Adrenal gland (tissue), 12 donors: ENCODE data around the gene RFX1. TPM values are rescaled to one million over a fixed set of nuclear protein-coding genes. Genes with fewer than 3 reads are reported as not detected.

Experiments used
- DNase-seq, 7 donors: peaks; one replicate each; pipeline ENCODE4 v3.0.0-alpha.2; 2019 to 2020
- H3K27ac ChIP-seq, 5 donors: fragments of 200-600 bp; sonication (generic) in 4 of 5; 1 replicate in 3 of 5; 2 replicates in 2 of 5; pipeline versions ENCODE4 v1.5.1 to v1.8.0; 2016 to 2020; ENCODE audit warnings: mild to moderate bottlenecking in 1 of 5
- H3K27me3 ChIP-seq: fragments of 200-600 bp; 2 replicates; pipeline ENCODE4 v1.8.0; 2021
- H3K36me3 ChIP-seq, 2 donors: fragments of 200-600 bp; replicated peaks in 1 of 2; 1 replicate in 1 of 2; 2 replicates in 1 of 2; pipeline versions ENCODE4 v1.5.1 to v1.8.0; 2018 to 2022
- H3K4me1 ChIP-seq, 2 donors: fragments of 200-600 bp; replicated peaks in 1 of 2; 1 replicate in 1 of 2; 2 replicates in 1 of 2; pipeline versions ENCODE4 v1.5.1 to v1.8.0; 2018 to 2021
- H3K4me3 ChIP-seq, 4 donors: fragments of 200-600 bp; sonication (generic) in 3 of 4; one replicate each; pipeline ENCODE4 v1.5.1; 2016 to 2018
- H3K9me3 ChIP-seq, 3 donors: fragments of 200-600 bp; sonication (generic) in 1 of 3; replicated peaks in 1 of 3; 1 replicate in 2 of 3; 2 replicates in 1 of 3; pipeline versions ENCODE4 v1.5.1 to v1.8.0; 2016 to 2021
- CTCF ChIP-seq, 6 experiments: fragments of 450-650 bp in 4 of 6; fragments of 200-600 bp in 2 of 6; sonication (generic) in 1 of 6; IDR thresholded peaks; 1 replicate in 5 of 6; 2 replicates in 1 of 6; pipeline versions ENCODE4 v1.5.1 to v1.8.0; 2016 to 2021; ENCODE audit warnings: antibody characterized with exemption in 6 of 6, mild to moderate bottlenecking in 2 of 6, moderate library complexity in 1 of 6
- POLR2A ChIP-seq, 2 donors: fragments of 450-650 bp; IDR thresholded peaks; one replicate each; pipeline ENCODE4 v1.6.1; 2017; ENCODE audit warnings: antibody characterized with exemption in 2 of 2, mild to moderate bottlenecking in 2 of 2, moderate library complexity in 1 of 2
- WGBS, 4 donors: extraction: QIAGEN DNeasy Blood & Tissue Kit in 2 of 4; methylation state at CpG; one replicate each; pipeline versions ENCODE4 v1.1.5 to v1.1.7; 2013 to 2017; 5-methylcytosine and 5-hydroxymethylcytosine counted together
- intact Hi-C, 2 donors: fragments of 100-400 bp; cut with DNase I; formaldehyde crosslinking; loops; one replicate each; pipeline versions ENCODE4 v1.14.1 to v1.15.0; 2022 to 2023
- polyA plus RNA-seq, 3 donors: library from polyadenylated mRNA; stranded (reverse); fragments of 200-250 nt in 2 of 3; fragments of 350-450 nt in 1 of 3; fragmentation: Illumina TruSeq in 1 of 3; extraction: RNeasy Lipid Tissue Mini Kit (QIAGEN cat#74804) in 1 of 3; gene quantifications; one replicate each; pipeline ENCODE4 v1.2.3, GENCODE V29; 2013 to 2014
- total RNA-seq, 9 donors: library from RNA; depleted of rRNA in 4 of 9; stranded (reverse); fragments of >200 nt in 4 of 9; fragments of 120-200 nt in 1 of 9; fragmentation: NEBNext Ultra II Directional in 1 of 9; extraction: Animal tissue kit (Norgen Biotek cat#: 25700) in 1 of 9; gene quantifications; one replicate each; pipeline versions ENCODE4 v1.1.0 to v1.2.4, GENCODE V29; 2013 to 2023
- donor health status: healthy with polysubstance abuse.
- donor health status: Bipolar disorder and iron deficiency.
- donor health status: DM: yes; HTN: yes; CAD: no.
- donor health status: DM: no; HTN: no; CAD: no.
- donor health status: DM: no; HTN: no; CAD: no.
- donor health status: DM: yes; HTN: yes; CAD: no.

Gene RFX1
- total and polyA plus RNA-seq, 12 donors = 1.4 to 21.4 (median 7.0) TPM

GRCh38 chr19:13959962-13960862, 45.9 kb downstream of the RFX1 start:
- 88 to 95% (median 92%) methylated on average over 15 to 27 of the region's 27 CpGs for WGBS, 4 donors
- Histone ChIP-seq H3K36me3 (peaks cover 0 to 70% of the 10 kb centered on the region in 2 donors), H3K27me3 (no peaks in the 10 kb centered on the region), H3K9me3 (no peaks in the 10 kb centered on the region), H3K4me1 (no peaks in the 10 kb centered on the region), H3K27ac (no peak overlapping the region), H3K4me3 (no peak overlapping the region)
- TF ChIP-seq CTCF (IDR thresholded peaks at IDR 0.05) (peak in 3 of 6 experiments; percentile 7 to 21 (median 16)), POLR2A (IDR thresholded peaks at IDR 0.05) (no peak)
- no peak for DNase-seq
- intact Hi-C loops = no loop called here

- Histone ChIP-seq H3K4me1 (no peaks in the 10 kb centered on the region), H3K4me3 (no peak overlapping the region), H3K27me3 (no peaks in the 10 kb centered on the region), H3K36me3 (peaks cover 0 to 73% of the 10 kb centered on the region in 2 donors), H3K9me3 (no peaks in the 10 kb centered on the region), H3K27ac (no peak overlapping the region)
- no peak for DNase-seq
- 85 to 92% (median 89%) methylated on average over 5 to 41 of the region's 41 CpGs for whole genome bisulfite sequencing, 4 donors
- intact Hi-C loops = no loop called here
- TF ChIP-seq CTCF (IDR thresholded peaks at IDR 0.05) (no peak), POLR2A (IDR thresholded peaks at IDR 0.05) (no peak)
Measured at GRCh38 chr19:13959141-13959961, 46.8 kb downstream of the RFX1 start.

GRCh38 chr19:13958043-13958442, 48.1 kb downstream of the RFX1 start:
- intact Hi-C loops = no loop called here
- 84 to 100% (median 91%) methylated on average over 5 to 12 of the region's 12 CpGs for WGBS, 4 donors
- H3K9me3 ChIP-seq = no peaks in the 10 kb centered on the region
- TF ChIP-seq CTCF (IDR thresholded peaks at IDR 0.05) = no peak
- TF ChIP-seq POLR2A (IDR thresholded peaks at IDR 0.05) = no peak
- DNase-seq = no peak
- no peak overlapping the region for H3K4me3 ChIP-seq
- H3K36me3 ChIP-seq = peaks cover 0 to 70% of the 10 kb centered on the region in 2 donors
- peaks cover 6 to 10% of the 10 kb centered on the region in 2 donors for H3K4me1 ChIP-seq
- H3K27ac ChIP-seq = no peak overlapping the region
- no peaks in the 10 kb centered on the region for H3K27me3 ChIP-seq

GRCh38 chr19:13957051-13957450, 49.1 kb downstream of the RFX1 start:
- DNase-seq = no peak
- no peak overlapping the region for H3K27ac ChIP-seq
- H3K27me3 ChIP-seq = no peaks in the 10 kb centered on the region
- no peaks in the 10 kb centered on the region for H3K9me3 ChIP-seq
- H3K4me1 ChIP-seq = peaks cover 10 to 13% of the 10 kb centered on the region in 2 donors
- 79 to 90% (median 84%) methylated on average over 4 to 8 of the region's 8 CpGs for WGBS, 4 donors
- TF ChIP-seq POLR2A (IDR thresholded peaks at IDR 0.05) = no peak
- no peak for TF ChIP-seq CTCF (IDR thresholded peaks at IDR 0.05)
- intact Hi-C loops = no loop called here
- H3K36me3 ChIP-seq = peaks cover 0 to 66% of the 10 kb centered on the region in 2 donors
- no peak overlapping the region for H3K4me3 ChIP-seq
